Renal pelvis (tissue), 4 donors: Measurements from ENCODE around the gene PILRA. TPM values are rescaled to one million over a fixed set of nuclear protein-coding genes. Genes with fewer than 3 reads are reported as not detected.
A peak's percentile ranks its signal among the peaks of the same experiment; 100 is the strongest.
"Not testable (repeated sequence)": the region's sequence is repeated elsewhere in the genome, so short reads cannot be mapped to it uniquely, and the experiment has no call there.

ENCODE experiments used
- DNase-seq: peaks from one replicate; pipeline ENCODE4 v3.0.0-alpha.2; 2013
- polyA plus RNA-seq, 3 donors: library from polyadenylated mRNA; unstranded; fragments of 120-200 nt; gene quantifications; one replicate each; pipeline ENCODE4 v1.2.1, GENCODE V29; 2013; ENCODE audit not compliant: insufficient read length in 3 of 3

The PILRA gene
- polyA plus RNA-seq, 3 donors = 4.5 to 10.1 (median 6.3) TPM

DNA sequence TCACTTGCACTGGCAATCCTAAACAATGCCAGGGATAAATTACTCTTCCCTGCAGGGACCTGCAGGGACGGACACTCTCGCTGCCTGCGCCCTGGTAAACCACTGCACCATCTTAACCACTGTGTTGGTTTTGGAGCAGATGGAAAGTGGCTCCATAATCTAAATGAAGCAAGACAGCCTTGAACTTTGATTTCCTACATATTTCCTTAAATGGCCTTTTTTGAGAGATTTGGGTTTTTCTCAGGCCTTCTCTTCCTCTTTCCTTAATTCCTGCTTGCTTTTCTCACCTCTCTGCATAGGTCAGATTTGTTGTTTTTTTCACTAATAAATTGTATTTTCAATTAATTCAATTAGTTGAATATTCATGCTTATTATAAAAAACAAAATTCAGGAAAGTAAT, 2.8 kb downstream of the PILRA start:
- DNase-seq = no peak

DNA sequence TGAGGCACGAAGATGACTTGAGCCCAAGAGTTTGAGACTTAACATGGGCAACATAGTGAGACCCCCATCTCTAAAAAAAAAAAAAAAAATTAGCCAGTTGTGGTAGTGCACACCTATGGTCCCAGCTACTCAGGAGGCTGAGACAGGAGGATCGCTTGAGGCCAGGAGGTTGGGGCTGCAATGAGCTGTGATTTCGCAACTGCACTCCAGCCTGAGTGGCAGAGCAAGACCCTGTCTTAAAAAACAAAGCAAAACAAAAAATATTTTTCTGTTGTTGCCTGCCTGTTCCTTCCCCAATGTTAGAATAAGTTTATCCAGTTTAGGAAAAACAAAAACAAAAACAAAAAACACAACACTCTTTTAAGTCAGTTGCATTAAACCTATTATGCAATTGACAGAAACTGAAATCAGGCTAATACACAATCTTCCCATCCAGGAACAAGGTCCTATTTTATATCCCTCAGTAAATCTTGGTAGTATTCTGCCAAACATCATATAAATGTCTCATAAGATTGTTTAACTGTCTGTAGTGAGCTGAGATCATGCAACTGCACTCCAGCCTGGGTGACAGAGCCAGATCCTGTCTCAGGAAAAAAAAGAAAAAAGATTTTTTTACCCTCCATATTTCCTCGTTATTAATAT, 4.9 kb downstream of the PILRA start:
- no peak for DNase-seq

DNA sequence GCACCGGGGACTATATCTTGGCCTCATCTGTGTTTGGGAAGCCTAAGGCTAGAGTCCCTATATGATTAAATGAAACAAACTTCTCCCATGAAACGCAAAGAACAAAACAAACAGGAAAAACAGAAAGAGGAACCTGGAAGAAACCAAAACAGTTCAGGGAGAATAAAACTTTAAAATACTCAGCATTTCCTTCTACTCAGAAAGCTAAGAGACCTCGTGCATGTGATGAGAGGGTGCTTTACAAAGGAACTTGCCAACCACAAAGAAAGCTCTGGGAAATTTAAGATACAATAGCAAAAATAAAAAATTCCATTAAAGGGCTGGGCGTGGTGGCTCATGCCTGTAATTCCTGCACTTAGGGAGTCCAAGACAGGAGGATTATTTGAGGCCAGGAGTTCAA, 6.9 kb downstream of the PILRA start:
- DNase-seq = no peak

- DNase-seq = not testable (repeated sequence)
Observed at GRCh38 chr7:100381531-100382233, 8.4 kb downstream of the PILRA start.

DNA sequence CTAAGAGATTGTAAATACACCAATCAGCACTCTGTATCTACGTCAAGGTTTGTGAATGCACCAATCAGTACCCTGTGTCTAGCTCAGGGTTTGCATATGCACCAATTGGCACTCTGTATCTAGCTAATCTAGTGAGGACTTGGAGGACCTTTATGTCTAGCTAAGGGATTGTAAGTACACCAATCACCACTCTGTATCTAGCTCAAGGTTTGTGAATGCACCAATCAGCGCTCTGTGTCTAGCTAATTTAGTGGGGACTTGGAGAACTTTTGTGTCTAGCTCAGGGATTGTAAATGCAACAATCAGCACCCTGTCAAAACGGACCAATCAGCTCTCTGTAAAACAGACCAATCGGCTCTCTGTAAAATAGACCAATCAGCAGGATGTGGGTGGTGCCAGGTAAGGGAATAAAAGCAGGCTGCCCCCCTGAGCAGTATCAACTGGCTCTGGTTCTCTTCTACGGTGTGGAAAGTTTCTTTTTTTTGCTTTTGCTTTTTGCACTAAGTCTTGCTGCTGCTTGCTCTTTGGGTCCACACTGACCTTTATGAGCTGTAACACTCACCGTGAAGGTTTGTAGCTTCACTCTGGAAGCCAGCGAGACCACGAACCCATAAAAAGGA, 9.1 kb downstream of the PILRA start:
- DNase-seq = not testable (repeated sequence)

- no peak for DNase-seq
Observed at GRCh38 chr7:100384628-100385294, 11.5 kb downstream of the PILRA start.

DNA sequence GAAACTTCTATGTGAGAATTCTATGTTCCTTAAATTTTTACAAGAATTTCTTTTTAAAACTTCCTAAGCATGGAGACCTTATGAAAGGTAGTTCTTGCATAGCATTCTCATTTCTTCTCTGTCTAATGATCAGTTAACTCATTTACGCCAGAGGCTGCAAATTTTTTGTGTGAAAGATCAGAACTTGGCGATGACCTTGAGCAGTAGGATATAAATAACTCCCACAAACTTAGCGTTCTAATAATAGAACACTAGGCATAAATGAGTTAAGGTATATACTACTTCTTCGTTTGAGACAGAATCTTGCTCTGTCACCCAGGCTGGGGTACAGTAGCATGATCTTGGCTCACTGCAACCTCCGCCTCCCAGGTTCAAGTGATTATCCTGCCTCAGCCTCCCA, 13.7 kb downstream of the PILRA start:
- no peak for DNase-seq

GRCh38 chr7:100387695-100388094, 14.4 kb downstream of the PILRA start:
- no peak for DNase-seq

GRCh38 chr7:100389437-100390088, 16.3 kb downstream of the PILRA start:
- no peak for DNase-seq

- DNase-seq = no peak
Observed at GRCh38 chr7:100390286-100391009, 17.2 kb downstream of the PILRA start.

GRCh38 chr7:100393233-100393905, 20.1 kb downstream of the PILRA start:
- no peak for DNase-seq

- DNase-seq = no peak
Observed at GRCh38 chr7:100394077-100394476, 20.8 kb downstream of the PILRA start.

DNA sequence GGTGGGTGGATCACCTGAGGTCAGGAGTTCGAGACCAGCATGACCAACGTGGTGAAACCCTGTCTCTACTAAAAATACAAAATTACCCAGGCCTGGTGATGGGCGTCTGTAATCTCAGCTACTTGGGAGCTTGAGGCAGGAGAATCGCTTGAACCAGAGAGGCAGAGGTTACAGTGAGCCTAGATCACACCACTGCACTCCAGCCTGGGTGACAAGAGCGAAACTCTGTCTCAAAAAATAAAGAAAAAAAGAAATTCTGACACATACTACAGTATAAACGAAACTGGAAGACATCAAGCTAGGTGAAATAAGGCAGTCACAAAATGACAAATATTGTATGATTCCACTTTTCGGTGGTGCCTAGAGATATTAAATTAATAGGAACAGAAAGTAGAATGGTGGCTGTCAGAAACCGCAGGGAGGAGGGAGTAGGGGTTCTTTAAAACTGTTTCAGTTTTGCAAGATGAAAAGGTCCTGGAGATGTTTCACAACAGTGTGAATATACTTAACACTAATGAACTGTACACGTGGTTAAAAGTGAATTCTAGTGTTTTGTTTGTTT, 23.2 kb downstream of the PILRA start:
- DNase-seq = no peak

DNA sequence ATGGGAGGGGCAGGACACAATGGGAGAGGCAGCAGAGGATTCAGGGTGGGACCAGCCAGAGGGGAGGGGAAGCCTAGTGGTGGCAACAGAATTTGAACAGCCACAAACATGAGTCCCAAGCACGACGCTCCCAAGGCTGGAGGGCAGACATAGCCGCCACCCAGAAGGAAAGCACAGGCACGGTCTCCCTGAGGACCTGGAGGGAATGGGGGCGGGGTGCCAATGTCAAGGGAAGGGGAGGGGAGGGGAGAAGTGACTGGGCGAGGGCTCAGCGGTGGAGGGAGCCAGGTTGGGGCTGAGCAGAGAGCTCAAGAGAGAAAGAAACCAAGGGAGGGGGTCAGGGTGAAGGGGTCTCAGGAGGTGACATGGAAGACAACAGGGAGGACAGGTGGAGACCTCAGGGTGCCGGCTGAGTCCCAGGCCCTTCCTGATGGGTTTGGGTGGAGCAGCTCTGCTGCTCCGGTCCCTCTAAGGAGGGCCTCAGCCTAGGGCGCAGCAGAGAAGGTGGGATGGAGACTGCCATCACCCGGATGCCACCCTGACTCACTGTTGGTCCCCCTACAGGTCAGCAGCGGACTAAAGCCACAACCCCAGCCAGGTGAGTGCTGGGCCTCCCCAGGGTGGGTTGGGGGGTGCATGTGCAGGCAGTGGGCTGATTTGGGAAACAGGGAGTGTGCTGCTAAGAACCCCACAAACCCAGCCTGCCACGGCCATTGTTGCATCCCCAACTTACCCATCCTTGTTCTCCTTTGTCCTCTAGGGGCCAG, 24.2 kb downstream of the PILRA start:
- no peak for DNase-seq

- DNase-seq = no peak
Observed at GRCh38 chr7:100398239-100398638, 25.0 kb downstream of the PILRA start.

DNA sequence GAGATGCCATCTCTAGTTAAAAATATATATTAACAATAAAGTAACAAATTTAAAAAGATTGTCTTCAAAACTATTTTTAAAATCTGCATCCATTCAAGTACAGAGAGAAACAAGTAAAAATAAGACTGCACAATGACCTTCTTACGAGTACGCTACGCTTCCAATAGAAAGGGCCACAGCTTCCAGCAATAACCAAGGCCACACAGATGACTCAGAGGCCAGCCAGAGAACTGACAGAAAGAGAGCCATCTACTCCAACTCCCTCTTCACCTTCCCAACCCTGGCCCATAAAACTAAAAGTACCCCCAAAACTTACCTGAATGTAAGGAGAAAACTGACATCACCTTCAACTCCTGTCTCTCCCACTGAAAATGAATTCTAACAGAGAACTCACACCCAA, 26.8 kb downstream of the PILRA start:
- no peak for DNase-seq

GRCh38 chr7:100400656-100401055, 27.4 kb downstream of the PILRA start:
- DNase-seq = peak; percentile 39

- DNase-seq = no peak
Observed at GRCh38 chr7:100401811-100402210, 28.5 kb downstream of the PILRA start.

- DNase-seq = no peak
Observed at GRCh38 chr7:100402241-100402640, 29.0 kb downstream of the PILRA start.

DNA sequence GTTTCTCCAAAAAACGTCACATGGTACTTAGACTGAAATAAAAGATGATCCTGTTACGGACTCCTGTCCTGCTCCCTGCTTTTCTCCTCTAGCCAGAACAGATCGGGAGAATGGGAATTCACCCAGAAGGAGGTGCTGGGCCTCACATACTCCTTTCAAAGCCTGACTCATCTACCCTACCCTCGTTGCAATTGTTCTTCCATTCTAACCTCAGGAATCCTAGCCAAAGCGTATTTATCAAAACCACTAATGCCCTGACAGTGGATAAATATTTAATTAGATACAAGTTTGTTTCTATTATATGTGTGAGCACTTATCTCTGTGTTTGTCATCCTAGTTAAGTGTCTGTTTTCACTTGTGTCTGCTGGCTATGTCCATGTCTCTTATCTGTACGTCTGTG, 33.5 kb downstream of the PILRA start:
- DNase-seq = no peak
